LNCaP clone FGC (cell line): Measurements from ENCODE around the gene PAXIP1.

Source experiments
- DNase-seq: peaks from one replicate; pipeline ENCODE4 v3.0.0-alpha.2; 2011; ENCODE audit warnings: low read depth
- H3K4me3 ChIP-seq: 2 replicates; pipeline ENCODE4 v1.5.1; 2011; ENCODE audit warnings: mild to moderate bottlenecking, low read depth, low read length, control low read depth
- CTCF ChIP-seq: IDR thresholded peaks from 2 replicates; pipeline ENCODE4 v1.5.1; 2012; ENCODE audit warnings: mild to moderate bottlenecking; ENCODE audit not compliant: control insufficient read depth, insufficient read depth; ENCODE audit errors: extremely low read depth

Gene PAXIP1

GRCh38 chr7:154965014-154965413, 37.9 kb downstream of the PAXIP1 start:
- no peak for TF ChIP-seq CTCF
- no peak overlapping the region for H3K4me3 ChIP-seq
- no peak for DNase-seq

DNA sequence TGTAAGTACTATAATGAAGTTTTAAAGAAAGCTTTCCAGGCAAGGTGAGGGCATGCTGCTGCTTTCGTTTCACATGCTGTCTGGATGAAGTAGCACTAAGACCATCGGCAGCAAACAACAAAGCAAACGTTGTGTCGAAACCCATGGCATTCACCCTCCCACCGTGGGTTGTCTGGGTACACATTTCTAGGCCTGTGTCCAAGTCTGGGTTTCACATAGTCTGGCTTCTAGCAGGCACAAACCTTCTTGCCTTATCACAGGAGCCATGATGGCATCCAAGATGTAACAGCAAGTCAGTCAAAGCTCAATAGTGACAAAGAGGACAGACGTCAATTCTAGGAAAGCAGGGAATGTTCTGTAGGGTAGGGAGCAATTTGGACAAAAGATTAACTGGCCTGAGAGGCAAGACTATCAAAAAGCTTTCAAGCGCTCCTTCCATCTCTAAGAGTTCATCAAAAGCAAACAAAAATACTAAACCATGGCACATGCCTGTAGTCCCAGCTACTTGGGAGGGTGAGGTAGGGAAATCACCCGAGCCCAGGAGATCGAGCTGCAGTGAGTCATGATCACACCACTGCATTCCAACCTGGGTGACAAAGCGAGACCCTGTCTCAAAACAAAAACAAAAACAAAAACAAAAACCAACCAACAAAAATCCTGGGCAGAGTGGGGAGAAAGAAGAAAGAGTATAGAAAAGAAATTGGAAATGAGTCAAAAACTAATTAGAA, 42.7 kb downstream of the PAXIP1 start:
- no peak for TF ChIP-seq CTCF
- DNase-seq, result no peak
- no peak overlapping the region for H3K4me3 ChIP-seq

- no peak for TF ChIP-seq CTCF
- no peak overlapping the region for H3K4me3 ChIP-seq
- DNase-seq, result no peak
Observed at GRCh38 chr7:154956427-154956826, 46.5 kb downstream of the PAXIP1 start.

- H3K4me3 ChIP-seq, result no peak overlapping the region
- peak; percentile 4 for DNase-seq
- TF ChIP-seq CTCF, result peak; percentile 76
Observed at GRCh38 chr7:154953006-154953684, 49.8 kb downstream of the PAXIP1 start.

DNA sequence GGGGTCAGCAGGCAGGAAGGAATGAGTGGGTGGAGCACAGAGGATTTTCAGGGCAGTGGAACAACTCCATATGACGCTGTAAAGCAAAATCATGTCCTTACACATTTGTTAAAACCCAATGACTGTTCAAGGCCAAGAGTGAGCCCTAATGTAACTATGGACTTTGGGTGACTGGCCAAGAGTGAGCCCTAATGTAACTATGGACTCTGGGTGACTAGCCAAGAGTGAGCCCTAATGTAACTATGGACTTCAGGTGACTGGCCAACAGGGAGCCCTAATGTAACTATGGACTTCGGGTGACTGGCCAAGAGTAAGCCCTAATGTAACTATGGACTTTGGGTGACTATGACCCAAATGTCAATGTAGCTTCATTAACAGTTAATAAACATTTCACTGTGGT, 52.0 kb downstream of the PAXIP1 start:
- no peak for DNase-seq
- no peak for TF ChIP-seq CTCF
- no peak overlapping the region for H3K4me3 ChIP-seq

DNA sequence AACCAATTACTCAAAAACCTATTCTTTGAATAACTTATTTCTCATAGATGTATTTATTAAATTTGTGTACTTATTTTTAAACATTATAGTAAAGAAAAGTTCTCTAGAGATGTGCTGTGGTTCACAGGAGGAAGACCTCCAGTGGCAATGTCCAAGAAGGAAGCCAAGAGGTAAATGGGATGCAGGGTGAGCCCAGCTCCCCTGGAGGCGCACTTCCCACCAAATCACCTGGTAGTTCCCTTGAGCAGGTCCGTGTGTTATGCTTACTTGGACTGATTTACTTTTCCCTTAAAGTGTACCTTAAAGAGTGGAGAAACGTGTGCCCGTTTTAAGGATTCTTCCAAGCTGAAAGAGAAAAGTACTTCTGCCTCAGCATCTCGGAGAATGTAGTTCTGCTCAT, 55.3 kb downstream of the PAXIP1 start:
- DNase-seq, result no peak
- no peak overlapping the region for H3K4me3 ChIP-seq
- TF ChIP-seq CTCF, result no peak
